Fibroblast of lung (primary cell): ENCODE results near the gene NCAM2. TPM values are rescaled to one million over a fixed set of nuclear protein-coding genes. Genes with fewer than 3 reads are reported as not detected.

Experiments used
- DNase-seq, 2 donors: peaks; one replicate each; pipeline versions ENCODE4 v3.0.0 to v3.0.0-alpha.2; 2010; ENCODE audit warnings: low read depth in 2 of 2
- H2AFZ ChIP-seq: 2 replicates; pipeline ENCODE4 v1.5.1; 2012; ENCODE audit warnings: low read length, control low read depth, inconsistent platforms
- H3K27ac ChIP-seq: 2 replicates; pipeline ENCODE4 v1.5.1; 2011; ENCODE audit warnings: low read length, control low read depth; ENCODE audit not compliant: insufficient read depth
- H3K27me3 ChIP-seq: 2 replicates; pipeline ENCODE4 v1.5.1; 2011; ENCODE audit warnings: mild to moderate bottlenecking, low read length; ENCODE audit not compliant: control insufficient read depth, insufficient read depth
- H3K36me3 ChIP-seq: 2 replicates; pipeline ENCODE4 v1.5.1; 2011; ENCODE audit warnings: low read length; ENCODE audit not compliant: control insufficient read depth, insufficient read depth
- H3K4me1 ChIP-seq: 2 replicates; pipeline ENCODE4 v1.5.1; 2011; ENCODE audit warnings: low read length; ENCODE audit not compliant: control insufficient read depth, insufficient read depth; ENCODE audit errors: extremely low read depth
- H3K4me2 ChIP-seq: 2 replicates; pipeline ENCODE4 v1.5.1; 2011; ENCODE audit warnings: low read length, control low read depth; ENCODE audit not compliant: insufficient read depth; ENCODE audit errors: extremely low read depth
- H3K4me3 ChIP-seq, 4 experiments: fragments of 200-600 bp in 1 of 4; sonication (generic) in 1 of 4; replicated peaks in 1 of 4; 2 replicates each; pipeline ENCODE4 v1.5.1; 2011 to 2016; ENCODE audit warnings: low read length in 4 of 4, low read depth in 3 of 4, mild to moderate bottlenecking in 3 of 4, control low read depth in 2 of 4, inconsistent platforms in 1 of 4, mixed read lengths in 1 of 4; ENCODE audit not compliant: insufficient read depth in 1 of 4; ENCODE audit errors: control extremely low read depth in 1 of 4
- H3K79me2 ChIP-seq: 2 replicates; pipeline ENCODE4 v1.5.1; 2012; ENCODE audit warnings: mild to moderate bottlenecking, low read length, inconsistent platforms; ENCODE audit not compliant: control insufficient read depth, insufficient read depth
- H3K9ac ChIP-seq: 2 replicates; pipeline ENCODE4 v1.5.1; 2011; ENCODE audit warnings: mild to moderate bottlenecking, low read length, control low read depth; ENCODE audit not compliant: insufficient read depth
- H3K9me3 ChIP-seq: 2 replicates; pipeline ENCODE4 v1.5.1; 2012; ENCODE audit warnings: low read depth, low read length; ENCODE audit not compliant: control insufficient read depth, insufficient read depth
- H4K20me1 ChIP-seq: 2 replicates; pipeline ENCODE4 v1.5.1; 2011; ENCODE audit warnings: low read length; ENCODE audit not compliant: control insufficient read depth, insufficient read depth; ENCODE audit errors: extremely low read depth
- EZH2 ChIP-seq: IDR thresholded peaks from 2 replicates; pipeline ENCODE4 v1.5.1; 2012; ENCODE audit warnings: low read length, control low read depth, mild to moderate bottlenecking; ENCODE audit errors: missing control alignments
- polyA plus RNA-seq, 2 donors: library from polyadenylated mRNA; depleted of rRNA in 1 of 2; stranded (reverse) in 1 of 2; unstranded in 1 of 2; fragments of >200 nt; gene quantifications; 2 replicates each; pipeline ENCODE4 v1.2.1, GENCODE V29; 2011 to 2012; ENCODE audit warnings: missing spikeins in 1 of 2
- total RNA-seq: library from RNA; depleted of rRNA; stranded (reverse); fragments of >200 nt; gene quantifications from 2 replicates; pipeline ENCODE4 v1.2.1, GENCODE V29; 2014
- TF ChIP-seq, protein P1 (sequence below), 2 donors: IDR thresholded peaks in 1 of 2; conservative IDR thresholded peaks in 1 of 2; 1 replicate in 1 of 2; 2 replicates in 1 of 2; pipeline ENCODE4 v1.5.1; 2011 to 2012; ENCODE audit warnings: low read length in 2 of 2, control low read depth in 1 of 2, inconsistent platforms in 1 of 2, low read depth in 1 of 2, mild to moderate bottlenecking in 1 of 2

NCAM2 gene
- total and polyA plus RNA-seq, 2 donors (not counting 1 experiment from before 2014, with no cell fraction given): 5.6 to 11.1 TPM

DNA sequence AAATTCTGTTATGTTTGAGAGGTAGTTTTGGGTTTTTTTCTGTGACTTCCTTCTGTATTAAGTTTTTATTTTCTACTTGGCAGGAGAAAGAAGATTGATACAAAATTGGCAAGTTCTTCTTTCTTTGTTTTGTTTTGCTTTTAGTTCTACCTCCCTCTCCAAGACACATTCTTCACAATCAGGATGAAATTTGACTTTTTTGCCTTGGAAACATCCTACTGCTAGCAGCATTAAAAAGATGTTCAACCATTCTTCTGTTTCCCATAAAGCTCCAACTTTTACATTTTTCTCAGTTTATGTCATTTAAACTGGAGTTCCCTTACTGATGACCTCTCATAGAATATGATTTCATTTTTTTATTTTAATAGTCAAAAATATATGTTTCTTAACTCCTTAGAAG lies 234.8 kb downstream of the NCAM2 start:
- Histone ChIP-seq H3K4me3 (no peak overlapping the region), H3K79me2 (no peaks in the 10 kb centered on the region), H2AFZ (no peak overlapping the region), H3K4me2 (no peak overlapping the region), H3K9me3 (no peaks in the 10 kb centered on the region), H3K27ac (no peak overlapping the region), H3K36me3 (no peaks in the 10 kb centered on the region), H3K9ac (no peak overlapping the region), H3K27me3 (no peaks in the 10 kb centered on the region), H3K4me1 (no peaks in the 10 kb centered on the region), H4K20me1 (no peaks in the 10 kb centered on the region)
- no peak for TF ChIP-seq EZH2
- TF ChIP-seq, protein P1, sequence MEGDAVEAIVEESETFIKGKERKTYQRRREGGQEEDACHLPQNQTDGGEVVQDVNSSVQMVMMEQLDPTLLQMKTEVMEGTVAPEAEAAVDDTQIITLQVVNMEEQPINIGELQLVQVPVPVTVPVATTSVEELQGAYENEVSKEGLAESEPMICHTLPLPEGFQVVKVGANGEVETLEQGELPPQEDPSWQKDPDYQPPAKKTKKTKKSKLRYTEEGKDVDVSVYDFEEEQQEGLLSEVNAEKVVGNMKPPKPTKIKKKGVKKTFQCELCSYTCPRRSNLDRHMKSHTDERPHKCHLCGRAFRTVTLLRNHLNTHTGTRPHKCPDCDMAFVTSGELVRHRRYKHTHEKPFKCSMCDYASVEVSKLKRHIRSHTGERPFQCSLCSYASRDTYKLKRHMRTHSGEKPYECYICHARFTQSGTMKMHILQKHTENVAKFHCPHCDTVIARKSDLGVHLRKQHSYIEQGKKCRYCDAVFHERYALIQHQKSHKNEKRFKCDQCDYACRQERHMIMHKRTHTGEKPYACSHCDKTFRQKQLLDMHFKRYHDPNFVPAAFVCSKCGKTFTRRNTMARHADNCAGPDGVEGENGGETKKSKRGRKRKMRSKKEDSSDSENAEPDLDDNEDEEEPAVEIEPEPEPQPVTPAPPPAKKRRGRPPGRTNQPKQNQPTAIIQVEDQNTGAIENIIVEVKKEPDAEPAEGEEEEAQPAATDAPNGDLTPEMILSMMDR (conservative IDR thresholded peaks at IDR 0.05 in 1 of 2, IDR thresholded peaks at IDR 0.05 in 1 of 2; ENCODE audit: low read depth in 1 of 2, low read length in 2 of 2): no peak
- no peak for DNase-seq

DNA sequence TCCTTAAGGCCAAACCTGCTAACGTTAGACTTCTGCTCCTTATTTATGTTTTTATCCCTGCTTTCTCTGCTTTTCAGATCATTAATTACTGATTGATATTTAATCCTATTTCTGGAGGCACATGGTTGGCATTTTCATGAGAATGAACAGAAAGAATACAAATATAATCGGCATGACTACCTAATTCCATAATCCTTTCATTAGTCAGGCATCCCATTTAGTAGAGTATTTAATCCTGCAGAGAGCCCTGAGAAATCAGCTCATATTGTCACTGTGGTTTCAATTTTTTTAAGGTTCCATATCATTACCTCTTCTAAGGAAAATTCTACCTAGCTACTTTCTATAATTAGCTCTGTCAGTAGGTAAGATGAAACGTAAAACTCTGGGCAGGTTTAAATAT lies 238.8 kb downstream of the NCAM2 start:
- Histone ChIP-seq H4K20me1 (no peaks in the 10 kb centered on the region), H3K4me2 (no peak overlapping the region), H2AFZ (no peak overlapping the region), H3K9me3 (no peaks in the 10 kb centered on the region), H3K9ac (no peak overlapping the region), H3K4me1 (no peaks in the 10 kb centered on the region), H3K79me2 (no peaks in the 10 kb centered on the region), H3K36me3 (no peaks in the 10 kb centered on the region), H3K4me3 (no peak overlapping the region), H3K27me3 (no peaks in the 10 kb centered on the region), H3K27ac (no peak overlapping the region)
- DNase-seq: no peak
- no peak for TF ChIP-seq EZH2
- TF ChIP-seq, protein P1 (conservative IDR thresholded peaks at IDR 0.05 in 1 of 2, IDR thresholded peaks at IDR 0.05 in 1 of 2; ENCODE audit: low read depth in 1 of 2, low read length in 2 of 2): no peak

DNA sequence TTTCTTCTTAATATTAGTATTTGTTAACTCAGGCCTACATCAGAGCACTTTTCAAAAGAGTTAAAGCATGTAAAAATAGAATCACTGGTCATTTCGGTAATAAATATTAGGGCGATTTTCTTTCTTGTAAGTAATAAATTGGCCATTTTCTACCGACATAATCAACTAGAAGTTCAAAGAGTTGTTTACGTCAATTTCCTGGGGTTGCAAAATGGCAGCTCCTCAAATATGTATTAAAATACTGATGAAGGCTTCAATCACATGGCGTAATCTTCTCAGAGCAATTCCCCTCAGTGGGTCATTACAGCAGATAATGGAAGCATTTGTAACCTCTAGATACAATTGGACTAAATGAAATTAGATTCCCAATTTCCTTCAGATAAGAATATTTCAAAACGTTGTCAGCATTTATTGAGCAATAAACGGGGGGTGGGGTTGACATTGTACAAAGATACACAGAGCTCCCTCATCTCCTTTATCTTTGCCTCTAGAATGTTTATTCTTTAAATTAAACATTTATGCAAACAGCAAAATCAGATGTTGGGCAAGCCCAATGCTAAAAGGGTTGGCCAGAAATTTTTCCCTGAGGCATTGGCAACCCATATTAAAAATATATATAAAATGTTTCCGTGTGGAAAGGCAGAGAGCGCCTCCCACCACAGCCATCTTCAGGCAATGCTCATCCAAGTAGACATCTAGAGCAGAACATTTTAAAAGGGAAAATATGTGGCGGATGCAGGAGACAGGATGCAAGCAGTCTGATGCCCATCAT lies 240.6 kb downstream of the NCAM2 start:
- H3K79me2 ChIP-seq: no peaks in the 10 kb centered on the region
- H2AFZ ChIP-seq: no peak overlapping the region
- H3K27ac ChIP-seq: no peak overlapping the region
- TF ChIP-seq, protein P1 (conservative IDR thresholded peaks at IDR 0.05 in 1 of 2, IDR thresholded peaks at IDR 0.05 in 1 of 2; ENCODE audit: low read depth in 1 of 2, low read length in 2 of 2): no peak
- no peak for TF ChIP-seq EZH2
- peak in 1 of 2 donors; percentile 55 for DNase-seq
- H3K4me2 ChIP-seq: no peak overlapping the region
- no peak overlapping the region for H3K4me3 ChIP-seq
- no peak overlapping the region for H3K9ac ChIP-seq
- no peaks in the 10 kb centered on the region for H3K4me1 ChIP-seq
- H3K27me3 ChIP-seq: no peaks in the 10 kb centered on the region
- no peaks in the 10 kb centered on the region for H4K20me1 ChIP-seq
- no peaks in the 10 kb centered on the region for H3K36me3 ChIP-seq
- no peaks in the 10 kb centered on the region for H3K9me3 ChIP-seq
